HEK293 (cell line): Measurements from ENCODE around the gene RTP3.

Experiments
- CTCF ChIA-PET: fragments of 350-600 bp; formaldehyde crosslinking; extraction: SDS; loops from one replicate; lab custom pipeline; 2021; ENCODE audit warnings: antibody characterized with exemption; lab: Yijun Ruan, JAX
- POLR2A ChIA-PET: fragments of 300-600 bp; formaldehyde crosslinking; extraction: SDS; loops from one replicate; lab custom pipeline; 2020; ENCODE audit warnings: antibody characterized with exemption, inconsistent platforms; lab: Yijun Ruan, JAX
- H3K27ac ChIP-seq: fragments of 200-500 bp; sonication (Bioruptor generic); 2 replicates; pipeline ENCODE4 v1.5.1; 2014; ENCODE audit warnings: low read depth, low read length, control low read depth, inconsistent platforms; ENCODE audit errors: extremely low read depth
- H3K36me3 ChIP-seq, 2 experiments: fragments of 200-500 bp in 1 of 2; sonication (Bioruptor generic) in 1 of 2; 1 replicate in 1 of 2; 2 replicates in 1 of 2; pipeline ENCODE4 v1.5.1; 2014 to 2017; ENCODE audit warnings: inconsistent platforms in 2 of 2, low read length in 2 of 2; ENCODE audit not compliant: control insufficient read depth in 2 of 2, insufficient read depth in 1 of 2
- H3K4me1 ChIP-seq: fragments of 200-500 bp; sonication (Bioruptor generic); 2 replicates; pipeline ENCODE4 v1.5.1; 2014; ENCODE audit warnings: mild to moderate bottlenecking, low read length, inconsistent platforms; ENCODE audit not compliant: control insufficient read depth, insufficient read depth
- H3K4me3 ChIP-seq: 2 replicates; pipeline ENCODE4 v1.5.1; 2011; ENCODE audit warnings: low read depth, mild to moderate bottlenecking, control low read depth, low read length, moderate library complexity
- H3K9me3 ChIP-seq: fragments of 200-500 bp; sonication (Bioruptor generic); 2 replicates; pipeline ENCODE4 v1.5.1; 2014; ENCODE audit warnings: low read depth, low read length, inconsistent platforms; ENCODE audit not compliant: control insufficient read depth, insufficient read depth
- KLF16 ChIP-seq: fragments of 450-650 bp; formaldehyde crosslinking; IDR thresholded peaks from 2 replicates; pipeline ENCODE4 v1.5.1; 2017; ENCODE audit warnings: missing biosample characterization, missing genetic modification characterization
- REST ChIP-seq: fragments of 450-650 bp; formaldehyde crosslinking; IDR thresholded peaks from 2 replicates; pipeline ENCODE4 v1.5.1; 2016; ENCODE audit warnings: missing biosample characterization, missing genetic modification characterization
- ZBTB49 ChIP-seq: fragments of 450-650 bp; formaldehyde crosslinking; IDR thresholded peaks from 2 replicates; pipeline ENCODE4 v1.5.1; 2016; ENCODE audit warnings: missing biosample characterization, missing genetic modification characterization, low read depth
- ZNF10 ChIP-seq: fragments of 450-650 bp; formaldehyde crosslinking; IDR thresholded peaks from 2 replicates; pipeline ENCODE4 v1.5.1; 2017; ENCODE audit warnings: missing biosample characterization, missing genetic modification characterization
- ZNF26 ChIP-seq: fragments of 450-650 bp; formaldehyde crosslinking; IDR thresholded peaks from 2 replicates; pipeline ENCODE4 v1.5.1; 2016; ENCODE audit warnings: missing biosample characterization, missing genetic modification characterization
- ZNF449 ChIP-seq: fragments of 450-650 bp; formaldehyde crosslinking; IDR thresholded peaks from 2 replicates; pipeline ENCODE4 v1.5.1; 2017; ENCODE audit warnings: missing biosample characterization, mild to moderate bottlenecking, missing genetic modification characterization, moderate library complexity
- ZNF473 ChIP-seq: fragments of 450-650 bp; formaldehyde crosslinking; IDR thresholded peaks from 2 replicates; pipeline ENCODE4 v1.5.1; 2017; ENCODE audit warnings: missing biosample characterization, missing genetic modification characterization
- ZNF518A ChIP-seq: fragments of 450-650 bp; formaldehyde crosslinking; conservative IDR thresholded peaks from 2 replicates; pipeline ENCODE4 v1.5.1; 2016; ENCODE audit warnings: low read depth, missing biosample characterization, missing genetic modification characterization
- ZNF549 ChIP-seq: fragments of 450-650 bp; IDR thresholded peaks from 2 replicates; pipeline ENCODE4 v1.5.1; 2018; ENCODE audit warnings: missing biosample characterization, missing genetic modification characterization, mild to moderate bottlenecking, inconsistent platforms, moderate library complexity
- ZNF610 ChIP-seq: fragments of 450-650 bp; formaldehyde crosslinking; IDR thresholded peaks from 2 replicates; pipeline ENCODE4 v1.5.1; 2016; ENCODE audit warnings: missing biosample characterization, missing genetic modification characterization, borderline replicate concordance
- ZNF621 ChIP-seq: fragments of 450-650 bp; formaldehyde crosslinking; IDR thresholded peaks from 2 replicates; pipeline ENCODE4 v1.5.1; 2017; ENCODE audit warnings: missing biosample characterization, missing genetic modification characterization
- ZNF658 ChIP-seq: fragments of 450-650 bp; formaldehyde crosslinking; IDR thresholded peaks from 2 replicates; pipeline ENCODE4; 2016; ENCODE audit warnings: missing biosample characterization, missing genetic modification characterization
- ZNF660 ChIP-seq: fragments of 450-650 bp; IDR thresholded peaks from 2 replicates; pipeline ENCODE4 v1.5.1; 2018; ENCODE audit warnings: missing biosample characterization, mild to moderate bottlenecking, missing genetic modification characterization
- ZSCAN18 ChIP-seq: fragments of 450-650 bp; formaldehyde crosslinking; IDR thresholded peaks from 2 replicates; pipeline ENCODE4 v1.5.1; 2016; ENCODE audit warnings: missing biosample characterization, missing genetic modification characterization

Gene RTP3

GRCh38 chr3:46520531-46520930 is 22.8 kb downstream of the RTP3 start (continued):
- TF ChIP-seq ZNF518A (tag by site-specific recombination): no peak
- no peak for TF ChIP-seq ZNF449 (tag by site-specific recombination)
- no peak for TF ChIP-seq ZNF549
- no peak for TF ChIP-seq ZNF10
- TF ChIP-seq ZNF658 (tag by site-specific recombination): no peak
- TF ChIP-seq ZNF621 (tag by site-specific recombination): no peak

- Histone ChIP-seq H3K36me3 (no peaks in the 10 kb centered on the region), H3K27ac (no peak overlapping the region), H3K4me1 (no peaks in the 10 kb centered on the region), H3K9me3 (no peaks in the 10 kb centered on the region), H3K4me3 (no peak overlapping the region)
- POLR2A ChIA-PET: no interaction called here
- TF ChIP-seq REST (tag by site-specific recombination): no peak
- TF ChIP-seq KLF16: no peak
- TF ChIP-seq ZNF610: no peak
- no peak for TF ChIP-seq ZNF26
- no peak for TF ChIP-seq ZBTB49
- no peak for TF ChIP-seq ZNF660
- TF ChIP-seq ZSCAN18 (tag by site-specific recombination): no peak
- no peak for TF ChIP-seq ZNF473 (tag by site-specific recombination)
- CTCF ChIA-PET: no interaction called here
Observed at GRCh38 chr3:46521096-46521495, 23.3 kb downstream of the RTP3 start.
